Gastrocnemius medialis (tissue), 4 donors: ENCODE results near the gene ZFAND4. TPM values are rescaled to one million over a fixed set of nuclear protein-coding genes. Genes with fewer than 3 reads are reported as not detected.

ENCODE experiments used
- ATAC-seq, 2 donors: fragments of 150-250 bp; one replicate each; pipeline ENCODE4 v1.9.1; 2016
- DNase-seq, 2 donors: peaks; one replicate each; pipeline ENCODE4 v3.0.0-alpha.2; 2019
- H3K27ac ChIP-seq, 4 donors: fragments of 200-600 bp; sonication (generic); 1 replicate in 1 of 4; 2 replicates in 3 of 4; pipeline ENCODE4 v1.5.1; 2016 to 2018; ENCODE audit warnings: mild to moderate bottlenecking in 2 of 4, moderate library complexity in 1 of 4
- H3K27me3 ChIP-seq, 3 donors: fragments of 200-600 bp; sonication (generic) in 2 of 3; 1 replicate in 1 of 3; 2 replicates in 2 of 3; pipeline versions ENCODE4 v1.5.1 to v1.6.0; 2016 to 2019; ENCODE audit warnings: mild to moderate bottlenecking in 1 of 3, moderate library complexity in 1 of 3
- H3K36me3 ChIP-seq, 2 donors: fragments of 200-600 bp; sonication (generic) in 1 of 2; one replicate each; pipeline ENCODE4 v1.5.1; 2017 to 2018
- H3K4me1 ChIP-seq, 2 donors: fragments of 200-600 bp; sonication (generic) in 1 of 2; one replicate each; pipeline ENCODE4 v1.5.1; 2016 to 2017; ENCODE audit warnings: mild to moderate bottlenecking in 2 of 2
- H3K4me3 ChIP-seq, 4 donors: fragments of 200-600 bp; sonication (generic) in 3 of 4; 1 replicate in 1 of 4; 2 replicates in 3 of 4; pipeline ENCODE4 v1.5.1; 2016 to 2019; ENCODE audit warnings: mild to moderate bottlenecking in 2 of 4
- H3K9me3 ChIP-seq, 3 donors: fragments of 200-600 bp; sonication (generic) in 2 of 3; 1 replicate in 1 of 3; 2 replicates in 2 of 3; pipeline ENCODE4 v1.5.1; 2016 to 2019
- POLR2A ChIP-seq, 2 donors: fragments of 450-650 bp; IDR thresholded peaks; one replicate each; pipeline ENCODE4 v1.6.1; 2017; ENCODE audit warnings: antibody characterized with exemption in 2 of 2, mild to moderate bottlenecking in 2 of 2, moderate library complexity in 2 of 2
- in situ Hi-C, 4 donors: fragments of 200-750 bp; cut with MboI; loops; one replicate each; pipeline versions ENCODE4 v1.15.0 to v1.8.0; 2017; ENCODE audit warnings: low sequenced_read_pairs in 4 of 4
- intact Hi-C: fragments of 100-400 bp; cut with DNase I; formaldehyde crosslinking; loops from one replicate; pipeline ENCODE4 v1.15.1; 2023; ENCODE audit warnings: low total_unique reads
- total RNA-seq, 4 donors: library from RNA; depleted of rRNA; stranded (reverse); fragments of >200 nt; gene quantifications; one replicate each; pipeline versions ENCODE4 v1.1.0 to v1.2.3, GENCODE V29; 2016
- TF ChIP-seq, protein P1 (sequence below), 5 experiments: fragments of 450-650 bp in 3 of 5; fragments of 200-600 bp in 2 of 5; sonication (generic) in 2 of 5; IDR thresholded peaks in 4 of 5; conservative IDR thresholded peaks in 1 of 5; 1 replicate in 4 of 5; 2 replicates in 1 of 5; pipeline ENCODE4 v1.5.1; 2016 to 2019; ENCODE audit warnings: antibody characterized with exemption in 5 of 5, mild to moderate bottlenecking in 3 of 5, moderate library complexity in 3 of 5

ZFAND4 gene
- total RNA-seq, 4 donors from 2014 or later: 6.4 to 15.0 (median 12.3) TPM

GRCh38 chr10:45624724-45625123 is 47.8 kb downstream of the ZFAND4 start:
- Histone ChIP-seq H3K27ac (peak overlapping the region in 1 of 4 donors; percentile 81), H3K4me1 (peaks cover 19 to 24% of the 10 kb centered on the region in 2 donors), H3K9me3 (no peaks in the 10 kb centered on the region), H3K4me3 (no peak overlapping the region), H3K27me3 (no peaks in the 10 kb centered on the region), H3K36me3 (no peaks in the 10 kb centered on the region)
- peak; percentile 2 to 19 for DNase-seq
- intact Hi-C loops (loop anchor here (5.0 kb wide), 1 partner anchor 48 kb away; the partner anchor contains the start of gene ZFAND4), in situ Hi-C loops (no loop called here)
- TF ChIP-seq, protein P1, sequence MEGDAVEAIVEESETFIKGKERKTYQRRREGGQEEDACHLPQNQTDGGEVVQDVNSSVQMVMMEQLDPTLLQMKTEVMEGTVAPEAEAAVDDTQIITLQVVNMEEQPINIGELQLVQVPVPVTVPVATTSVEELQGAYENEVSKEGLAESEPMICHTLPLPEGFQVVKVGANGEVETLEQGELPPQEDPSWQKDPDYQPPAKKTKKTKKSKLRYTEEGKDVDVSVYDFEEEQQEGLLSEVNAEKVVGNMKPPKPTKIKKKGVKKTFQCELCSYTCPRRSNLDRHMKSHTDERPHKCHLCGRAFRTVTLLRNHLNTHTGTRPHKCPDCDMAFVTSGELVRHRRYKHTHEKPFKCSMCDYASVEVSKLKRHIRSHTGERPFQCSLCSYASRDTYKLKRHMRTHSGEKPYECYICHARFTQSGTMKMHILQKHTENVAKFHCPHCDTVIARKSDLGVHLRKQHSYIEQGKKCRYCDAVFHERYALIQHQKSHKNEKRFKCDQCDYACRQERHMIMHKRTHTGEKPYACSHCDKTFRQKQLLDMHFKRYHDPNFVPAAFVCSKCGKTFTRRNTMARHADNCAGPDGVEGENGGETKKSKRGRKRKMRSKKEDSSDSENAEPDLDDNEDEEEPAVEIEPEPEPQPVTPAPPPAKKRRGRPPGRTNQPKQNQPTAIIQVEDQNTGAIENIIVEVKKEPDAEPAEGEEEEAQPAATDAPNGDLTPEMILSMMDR (IDR thresholded peaks at IDR 0.05 in 4 of 5, conservative IDR thresholded peaks at IDR 0.05 in 1 of 5): no peak
- no peak for TF ChIP-seq POLR2A (IDR thresholded peaks at IDR 0.05)
- peak in 1 of 2 donors; percentile 23 for ATAC-seq

DNA sequence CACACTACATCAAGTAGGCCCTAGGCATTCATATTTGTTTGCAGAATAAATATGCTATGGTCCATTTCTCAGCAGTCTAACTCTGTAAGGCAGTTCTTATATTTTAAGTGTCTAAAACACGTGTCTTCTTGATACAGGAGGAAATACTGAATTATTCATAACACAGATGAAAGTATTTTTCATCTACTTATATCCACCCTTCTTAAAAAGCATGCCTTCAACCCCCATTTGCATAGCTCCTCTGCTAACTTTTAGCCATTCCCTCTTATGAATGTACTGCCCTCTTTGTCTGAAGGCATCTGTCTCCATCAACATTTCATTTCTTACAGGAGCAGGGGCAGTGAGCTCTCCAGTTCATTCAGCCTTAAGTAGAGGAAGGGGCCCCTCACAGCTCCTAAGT is 57.7 kb downstream of the ZFAND4 start:
- Histone ChIP-seq H3K4me1 (no peaks in the 10 kb centered on the region), H3K9me3 (no peaks in the 10 kb centered on the region), H3K4me3 (no peak overlapping the region), H3K36me3 (peaks cover 0 to 25% of the 10 kb centered on the region in 2 donors), H3K27ac (no peak overlapping the region), H3K27me3 (no peaks in the 10 kb centered on the region)
- no peak for ATAC-seq
- no peak for DNase-seq
- intact Hi-C loops: no loop called here
- in situ Hi-C loops: no loop called here
- TF ChIP-seq POLR2A (IDR thresholded peaks at IDR 0.05): no peak
- TF ChIP-seq, protein P1 (IDR thresholded peaks at IDR 0.05 in 4 of 5, conservative IDR thresholded peaks at IDR 0.05 in 1 of 5): no peak

DNA sequence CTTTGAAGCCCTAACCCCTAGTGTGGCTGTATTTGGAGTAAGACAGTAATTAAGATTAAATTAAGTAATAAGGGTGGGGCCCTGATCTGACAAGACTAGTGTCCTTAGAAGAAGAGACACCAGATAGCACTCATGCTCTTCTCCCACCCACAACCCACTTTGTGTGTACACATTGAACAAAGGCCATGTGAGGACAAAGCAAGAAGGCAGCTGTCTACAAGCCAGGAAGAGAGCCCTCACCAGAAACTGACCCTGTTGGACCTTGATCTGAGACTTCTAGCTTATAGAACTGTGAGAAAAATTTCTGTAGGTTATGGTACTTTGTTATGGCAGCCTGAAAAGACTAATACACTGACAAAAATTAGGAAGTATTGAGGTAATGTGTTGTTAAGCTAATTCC is 59.8 kb downstream of the ZFAND4 start:
- in situ Hi-C loops (no loop called here), intact Hi-C loops (no loop called here)
- Histone ChIP-seq H3K36me3 (peaks cover 0 to 25% of the 10 kb centered on the region in 2 donors), H3K4me3 (no peak overlapping the region), H3K27me3 (no peaks in the 10 kb centered on the region), H3K27ac (no peak overlapping the region), H3K4me1 (no peaks in the 10 kb centered on the region), H3K9me3 (no peaks in the 10 kb centered on the region)
- TF ChIP-seq, protein P1 (IDR thresholded peaks at IDR 0.05 in 4 of 5, conservative IDR thresholded peaks at IDR 0.05 in 1 of 5): no peak
- TF ChIP-seq POLR2A (IDR thresholded peaks at IDR 0.05): no peak
- DNase-seq: no peak
- ATAC-seq: no peak

- intact Hi-C loops (no loop called here), in situ Hi-C loops (no loop called here)
- no peaks in the 10 kb centered on the region for H3K4me1 ChIP-seq
- H3K4me3 ChIP-seq: no peak overlapping the region
- no peak for DNase-seq
- ATAC-seq: no peak
- H3K9me3 ChIP-seq: no peaks in the 10 kb centered on the region
- H3K27ac ChIP-seq: no peak overlapping the region
- no peak for TF ChIP-seq POLR2A (IDR thresholded peaks at IDR 0.05)
- TF ChIP-seq, protein P1 (IDR thresholded peaks at IDR 0.05 in 4 of 5, conservative IDR thresholded peaks at IDR 0.05 in 1 of 5): no peak
- H3K27me3 ChIP-seq: no peaks in the 10 kb centered on the region
- H3K36me3 ChIP-seq: peaks cover 0 to 21% of the 10 kb centered on the region in 2 donors
Observed at GRCh38 chr10:45608052-45608451, 64.5 kb downstream of the ZFAND4 start.

DNA sequence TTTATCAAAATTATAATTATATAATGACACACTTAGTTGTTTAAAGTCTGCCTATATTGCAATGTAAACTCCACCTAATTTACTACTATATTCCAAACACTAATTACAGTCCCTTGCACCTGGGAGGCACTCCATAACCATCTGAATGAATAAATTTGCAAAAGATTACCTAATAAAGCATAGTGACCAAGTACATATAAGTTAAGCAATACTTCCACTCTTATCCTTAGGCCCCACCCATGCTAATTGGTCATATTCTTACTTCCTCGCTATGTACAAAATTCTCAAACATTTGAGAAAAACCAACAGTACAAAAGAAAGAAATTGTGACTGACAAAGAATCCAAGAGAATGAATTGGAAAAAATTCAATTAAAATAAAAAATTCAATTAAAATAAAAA is 65.3 kb downstream of the ZFAND4 start:
- H3K27me3 ChIP-seq: no peaks in the 10 kb centered on the region
- TF ChIP-seq, protein P1 (IDR thresholded peaks at IDR 0.05 in 4 of 5, conservative IDR thresholded peaks at IDR 0.05 in 1 of 5): no peak
- TF ChIP-seq POLR2A (IDR thresholded peaks at IDR 0.05): no peak
- intact Hi-C loops (no loop called here), in situ Hi-C loops (no loop called here)
- H3K36me3 ChIP-seq: peaks cover 0 to 13% of the 10 kb centered on the region in 2 donors
- H3K27ac ChIP-seq: no peak overlapping the region
- H3K9me3 ChIP-seq: no peaks in the 10 kb centered on the region
- H3K4me1 ChIP-seq: no peaks in the 10 kb centered on the region
- DNase-seq (no peak), ATAC-seq (no peak)
- no peak overlapping the region for H3K4me3 ChIP-seq
